ENCODE measurements around the gene TRIM58. TPM values are rescaled to one million over a fixed set of nuclear protein-coding genes. Genes with fewer than 3 reads are reported as not detected.
A peak's percentile ranks its signal among the peaks of the same experiment; 100 is the strongest.

Gene TRIM58
- total RNA-seq = under 0.01 and 0.50 TPM in 2 replicates
- 0.47 and 3.5 TPM in 2 replicates for polyA plus RNA-seq
- polyA plus RNA-seq (2012) = 0.43 and 3.6 TPM in 2 replicates
- polyA minus RNA-seq (ENCODE audit: low replicate concordance) = 0.48 and 0.90 TPM in 2 replicates

- TF ChIP-seq EZH2 (IDR thresholded peaks at IDR 0.05; ENCODE audit: low read length, missing control alignments) (no peak), CTCF (conservative IDR thresholded peaks at IDR 0.05 in 1 of 2, IDR thresholded peaks at IDR 0.05 in 1 of 2; ENCODE audit: low read depth in 1 of 2, low read length in 2 of 2) (no peak)
- no peaks in the 10 kb centered on the region for H4K20me1 ChIP-seq (ENCODE audit: control insufficient read depth, extremely low read depth, insufficient read depth, low read length)
- no peaks in the 10 kb centered on the region for H3K36me3 ChIP-seq (ENCODE audit: control insufficient read depth, insufficient read depth, low read length)
- DNase-seq (ENCODE audit: low read depth in 2 of 2) = peak in 1 of 2 donors; percentile 3
- no peaks in the 10 kb centered on the region for H3K9me3 ChIP-seq (ENCODE audit: control insufficient read depth, insufficient read depth, low read depth, low read length)
- no peak within 1 kb of the TSS for H3K4me2 ChIP-seq (ENCODE audit: extremely low read depth, insufficient read depth, low read length)
- H3K4me1 ChIP-seq (ENCODE audit: control insufficient read depth, extremely low read depth, insufficient read depth, low read length) = no peaks in the 10 kb centered on the region
- H3K4me3 ChIP-seq (replicated peaks in 1 of 4; ENCODE audit: control extremely low read depth in 1 of 4, insufficient read depth in 1 of 4, low read depth in 3 of 4, low read length in 4 of 4) = peak within 1 kb of the TSS in 2 of 4 experiments; percentile 10 to 45
- H3K27me3 ChIP-seq (ENCODE audit: control insufficient read depth, insufficient read depth, low read length) = no peaks in the 10 kb centered on the region
- no peak within 1 kb of the TSS for H2AFZ ChIP-seq (ENCODE audit: low read length)
- peak within 1 kb of the TSS; percentile 30 for H3K9ac ChIP-seq (ENCODE audit: insufficient read depth, low read length)
- H3K27ac ChIP-seq (ENCODE audit: insufficient read depth, low read length) = no peak within 1 kb of the TSS
- H3K79me2 ChIP-seq (ENCODE audit: control insufficient read depth, insufficient read depth, low read length) = no peaks in the 10 kb centered on the region
Measured at GRCh38 chr1:247857069-247857984, at the start of gene TRIM58. TSS of gene TRIM58 (plus strand) at chr1:247857187. CDS start at chr1:247857247, 60 bp downstream.

GRCh38 chr1:247812637-247813036 is 44.4 kb upstream of the TRIM58 start:
- Histone ChIP-seq H3K9ac (ENCODE audit: insufficient read depth, low read length) (no peak overlapping the region), H3K27ac (ENCODE audit: insufficient read depth, low read length) (no peak overlapping the region), H3K36me3 (ENCODE audit: control insufficient read depth, insufficient read depth, low read length) (no peaks in the 10 kb centered on the region), H2AFZ (ENCODE audit: low read length) (no peak overlapping the region), H3K9me3 (ENCODE audit: control insufficient read depth, insufficient read depth, low read depth, low read length) (no peaks in the 10 kb centered on the region), H3K4me3 (replicated peaks in 1 of 4; ENCODE audit: control extremely low read depth in 1 of 4, insufficient read depth in 1 of 4, low read depth in 3 of 4, low read length in 4 of 4) (no peak overlapping the region), H3K4me2 (ENCODE audit: extremely low read depth, insufficient read depth, low read length) (no peak overlapping the region), H4K20me1 (ENCODE audit: control insufficient read depth, extremely low read depth, insufficient read depth, low read length) (no peaks in the 10 kb centered on the region), H3K79me2 (ENCODE audit: control insufficient read depth, insufficient read depth, low read length) (no peaks in the 10 kb centered on the region), H3K27me3 (ENCODE audit: control insufficient read depth, insufficient read depth, low read length) (no peaks in the 10 kb centered on the region), H3K4me1 (ENCODE audit: control insufficient read depth, extremely low read depth, insufficient read depth, low read length) (no peaks in the 10 kb centered on the region)
- DNase-seq (ENCODE audit: low read depth in 2 of 2) = no peak
- TF ChIP-seq EZH2 (IDR thresholded peaks at IDR 0.05; ENCODE audit: low read length, missing control alignments) (no peak), CTCF (conservative IDR thresholded peaks at IDR 0.05 in 1 of 2, IDR thresholded peaks at IDR 0.05 in 1 of 2; ENCODE audit: low read depth in 1 of 2, low read length in 2 of 2) (no peak)

GRCh38 chr1:247822060-247822459 is 34.9 kb upstream of the TRIM58 start:
- H3K27ac ChIP-seq (ENCODE audit: insufficient read depth, low read length) = no peak overlapping the region
- H3K79me2 ChIP-seq (ENCODE audit: control insufficient read depth, insufficient read depth, low read length) = no peaks in the 10 kb centered on the region

More at GRCh38 chr1:247822060-247822459, 34.9 kb upstream of the TRIM58 start:
- Histone ChIP-seq H3K4me1 (ENCODE audit: control insufficient read depth, extremely low read depth, insufficient read depth, low read length) (no peaks in the 10 kb centered on the region), H3K9me3 (ENCODE audit: control insufficient read depth, insufficient read depth, low read depth, low read length) (no peaks in the 10 kb centered on the region), H3K36me3 (ENCODE audit: control insufficient read depth, insufficient read depth, low read length) (no peaks in the 10 kb centered on the region), H3K27me3 (ENCODE audit: control insufficient read depth, insufficient read depth, low read length) (no peaks in the 10 kb centered on the region), H3K9ac (ENCODE audit: insufficient read depth, low read length) (no peak overlapping the region), H3K4me2 (ENCODE audit: extremely low read depth, insufficient read depth, low read length) (no peak overlapping the region), H4K20me1 (ENCODE audit: control insufficient read depth, extremely low read depth, insufficient read depth, low read length) (no peaks in the 10 kb centered on the region), H3K4me3 (replicated peaks in 1 of 4; ENCODE audit: control extremely low read depth in 1 of 4, insufficient read depth in 1 of 4, low read depth in 3 of 4, low read length in 4 of 4) (no peak overlapping the region), H2AFZ (ENCODE audit: low read length) (no peak overlapping the region)
- DNase-seq (ENCODE audit: low read depth in 2 of 2) = no peak
- TF ChIP-seq EZH2 (IDR thresholded peaks at IDR 0.05; ENCODE audit: low read length, missing control alignments) (no peak), CTCF (conservative IDR thresholded peaks at IDR 0.05 in 1 of 2, IDR thresholded peaks at IDR 0.05 in 1 of 2; ENCODE audit: low read depth in 1 of 2, low read length in 2 of 2) (no peak)
